Panc1 (cell line): ENCODE results near the gene RNF214. TPM values are rescaled to one million over a fixed set of nuclear protein-coding genes. Genes with fewer than 3 reads are reported as not detected.

Source experiments
- ATAC-seq: fragments of 200-7000 bp; cut with Tn5 transposase; 2 replicates; pipeline ENCODE4 v1.9.1; 2020; ENCODE audit warnings: mild to moderate bottlenecking, moderate library complexity
- BruUV-seq: library from RNA; stranded (reverse); fragments of 400-500 nt; replicated peaks from 2 replicates; lab custom pipeline; 2021; lab: Mats Ljungman, UMichigan
- CTCF ChIA-PET: fragments of 300-600 bp; sonication (Branson Sonifier 250); formaldehyde crosslinking; loops from one replicate; lab custom pipeline; 2022; ENCODE audit warnings: antibody characterized with exemption; lab: Charles Lee
- POLR2A ChIA-PET: fragments of 300-600 bp; sonication (Branson Sonifier 250); formaldehyde crosslinking; loops from one replicate; lab custom pipeline; 2022; ENCODE audit warnings: antibody characterized with exemption; lab: Charles Lee
- DNase-seq: peaks from one replicate; pipeline ENCODE4 v3.0.0-alpha.2; 2010; ENCODE audit warnings: low read depth, low spot score
- H3K27ac ChIP-seq: 2 replicates; pipeline ENCODE4 v1.5.1; 2011; ENCODE audit warnings: mild to moderate bottlenecking, low read length, inconsistent platforms
- H3K27me3 ChIP-seq: fragments of 200-500 bp; sonication (Bioruptor generic); 2 replicates; pipeline ENCODE4 v1.6.0; 2014; ENCODE audit warnings: low read length, inconsistent platforms; ENCODE audit not compliant: control insufficient read depth, insufficient read depth
- H3K36me3 ChIP-seq: fragments of 200-500 bp; sonication (Bioruptor generic); 2 replicates; pipeline ENCODE4 v1.5.1; 2014; ENCODE audit warnings: inconsistent platforms, mild to moderate bottlenecking, low read length, moderate library complexity; ENCODE audit not compliant: control insufficient read depth, insufficient read depth
- H3K4me1 ChIP-seq: 2 replicates; pipeline ENCODE4 v1.5.1; 2011; ENCODE audit warnings: inconsistent platforms, mild to moderate bottlenecking, low read length, moderate library complexity; ENCODE audit not compliant: control insufficient read depth, insufficient read depth
- H3K4me3 ChIP-seq, 2 experiments: 2 replicates each; pipeline ENCODE4 v1.5.1; 2011 to 2012; ENCODE audit warnings: low read depth in 2 of 2, low read length in 2 of 2, mild to moderate bottlenecking in 2 of 2, inconsistent platforms in 1 of 2, moderate library complexity in 1 of 2
- H3K9me3 ChIP-seq: fragments of 200-500 bp; sonication (Bioruptor generic); 2 replicates; pipeline ENCODE4 v1.5.1; 2014; ENCODE audit warnings: low read depth, mild to moderate bottlenecking, inconsistent platforms, low read length, moderate library complexity; ENCODE audit not compliant: control insufficient read depth, insufficient read depth
- POLR2AphosphoS5 ChIP-seq: IDR thresholded peaks from 2 replicates; pipeline ENCODE4 v1.6.1; 2012; ENCODE audit warnings: mild to moderate bottlenecking, low read depth, low read length, moderate library complexity
- SIN3A ChIP-seq: IDR thresholded peaks from 2 replicates; pipeline ENCODE4 v1.6.1; 2012; ENCODE audit warnings: low read depth, mild to moderate bottlenecking, low read length, moderate library complexity, borderline replicate concordance; ENCODE audit not compliant: insufficient read depth
- TCF7L2 ChIP-seq: IDR thresholded peaks from 2 replicates; pipeline ENCODE4 v1.6.1; 2011; ENCODE audit warnings: mild to moderate bottlenecking, low read depth, low read length, inconsistent platforms
- in situ Hi-C: cut with HindIII; loops from 2 replicates; pipeline ENCODE4 v1.10.0; 2016; ENCODE audit warnings: low sequenced_read_pairs, low pct_unique_long_range_greater_than_20kb
- intact Hi-C: fragments of 100-400 bp; cut with micrococcal nuclease; formaldehyde crosslinking; loops from one replicate; pipeline ENCODE4 v1.10.0; 2022; ENCODE audit not compliant: unreplicated experiment
- total RNA-seq: library from RNA; stranded (reverse); gene quantifications from one replicate; pipeline ENCODE4 v1.2.1, GENCODE V29; 2021; ENCODE audit not compliant: unreplicated experiment
- TF ChIP-seq, protein P1 (sequence below): fragments of 450-650 bp; IDR thresholded peaks from 2 replicates; pipeline ENCODE4 v1.5.1; 2017; ENCODE audit warnings: mild to moderate bottlenecking
- TF ChIP-seq, protein P2 (sequence below), 2 experiments: IDR thresholded peaks; 2 replicates each; pipeline ENCODE4 v1.6.1; 2011 to 2012; ENCODE audit warnings: low read depth in 2 of 2, control low read depth in 1 of 2, low read length in 1 of 2, mild to moderate bottlenecking in 1 of 2, moderate library complexity in 1 of 2; ENCODE audit not compliant: insufficient read depth in 1 of 2

The RNF214 gene
- total RNA-seq, 1 experiment from 2014 or later = 39.7 TPM

DNA sequence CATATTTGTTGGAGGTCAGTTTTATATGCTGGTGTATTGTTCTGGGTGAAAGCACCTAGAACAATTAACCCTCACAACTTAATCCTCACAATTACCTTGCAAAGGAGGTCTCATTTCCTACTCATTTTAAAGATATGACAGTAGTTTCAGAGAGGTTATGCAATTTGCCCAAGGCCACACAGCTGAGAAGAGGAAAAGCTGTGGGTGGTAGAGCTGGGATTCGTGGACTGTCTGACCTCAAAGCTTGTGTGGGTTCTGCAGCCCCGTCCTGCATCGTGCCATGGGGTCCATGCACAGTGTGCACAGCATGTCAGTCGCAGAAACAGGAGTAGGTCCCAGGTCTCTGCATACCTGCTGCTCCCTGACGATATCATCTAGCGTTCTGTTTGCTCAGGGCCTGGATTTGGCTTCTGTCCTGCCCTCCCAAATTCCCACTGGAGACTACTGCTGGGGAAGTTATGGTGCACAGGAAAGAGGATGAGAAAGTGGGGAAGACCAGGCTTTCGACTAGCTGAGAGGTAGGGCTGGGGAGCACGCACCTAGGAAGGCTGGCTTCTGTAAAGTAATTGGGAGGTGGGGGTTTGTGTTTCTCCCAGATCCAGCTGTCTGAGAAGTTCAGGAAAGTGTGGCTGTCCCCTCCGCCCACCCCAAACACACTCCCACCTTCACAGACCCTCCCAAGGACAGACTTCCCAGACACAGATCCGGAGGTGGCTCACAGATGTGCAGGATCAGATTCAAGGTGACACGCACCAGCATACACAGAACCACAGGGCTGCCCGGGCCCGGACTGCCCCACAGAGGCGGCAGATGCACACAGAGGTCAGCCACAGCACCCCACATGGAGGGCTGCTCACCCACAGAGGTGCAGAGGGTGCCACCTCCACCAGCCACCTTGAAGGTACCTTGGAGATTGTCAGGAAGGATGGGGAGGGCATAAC lies 81.6 kb downstream of the RNF214 start:
- DNase-seq (no peak), ATAC-seq (no peak)
- BruUV-seq = no TSS peak
- ChIA-PET POLR2A (no interaction called here), CTCF (interaction anchor here (0.5 to 0.6 kb wide), 2 partner anchors 31 to 63 kb away, joined by 3 to 5 read pairs; no protein-coding TSS in a partner anchor)
- Histone ChIP-seq H3K4me3 (no peak overlapping the region), H3K27me3 (no peaks in the 10 kb centered on the region), H3K4me1 (peaks cover 11% of the 10 kb centered on the region), H3K27ac (no peak overlapping the region), H3K9me3 (no peaks in the 10 kb centered on the region), H3K36me3 (no peaks in the 10 kb centered on the region)
- in situ Hi-C loops (no loop called here), intact Hi-C loops (no loop called here)
- TF ChIP-seq, protein P1, sequence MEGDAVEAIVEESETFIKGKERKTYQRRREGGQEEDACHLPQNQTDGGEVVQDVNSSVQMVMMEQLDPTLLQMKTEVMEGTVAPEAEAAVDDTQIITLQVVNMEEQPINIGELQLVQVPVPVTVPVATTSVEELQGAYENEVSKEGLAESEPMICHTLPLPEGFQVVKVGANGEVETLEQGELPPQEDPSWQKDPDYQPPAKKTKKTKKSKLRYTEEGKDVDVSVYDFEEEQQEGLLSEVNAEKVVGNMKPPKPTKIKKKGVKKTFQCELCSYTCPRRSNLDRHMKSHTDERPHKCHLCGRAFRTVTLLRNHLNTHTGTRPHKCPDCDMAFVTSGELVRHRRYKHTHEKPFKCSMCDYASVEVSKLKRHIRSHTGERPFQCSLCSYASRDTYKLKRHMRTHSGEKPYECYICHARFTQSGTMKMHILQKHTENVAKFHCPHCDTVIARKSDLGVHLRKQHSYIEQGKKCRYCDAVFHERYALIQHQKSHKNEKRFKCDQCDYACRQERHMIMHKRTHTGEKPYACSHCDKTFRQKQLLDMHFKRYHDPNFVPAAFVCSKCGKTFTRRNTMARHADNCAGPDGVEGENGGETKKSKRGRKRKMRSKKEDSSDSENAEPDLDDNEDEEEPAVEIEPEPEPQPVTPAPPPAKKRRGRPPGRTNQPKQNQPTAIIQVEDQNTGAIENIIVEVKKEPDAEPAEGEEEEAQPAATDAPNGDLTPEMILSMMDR = no peak
- TF ChIP-seq, protein P2, sequence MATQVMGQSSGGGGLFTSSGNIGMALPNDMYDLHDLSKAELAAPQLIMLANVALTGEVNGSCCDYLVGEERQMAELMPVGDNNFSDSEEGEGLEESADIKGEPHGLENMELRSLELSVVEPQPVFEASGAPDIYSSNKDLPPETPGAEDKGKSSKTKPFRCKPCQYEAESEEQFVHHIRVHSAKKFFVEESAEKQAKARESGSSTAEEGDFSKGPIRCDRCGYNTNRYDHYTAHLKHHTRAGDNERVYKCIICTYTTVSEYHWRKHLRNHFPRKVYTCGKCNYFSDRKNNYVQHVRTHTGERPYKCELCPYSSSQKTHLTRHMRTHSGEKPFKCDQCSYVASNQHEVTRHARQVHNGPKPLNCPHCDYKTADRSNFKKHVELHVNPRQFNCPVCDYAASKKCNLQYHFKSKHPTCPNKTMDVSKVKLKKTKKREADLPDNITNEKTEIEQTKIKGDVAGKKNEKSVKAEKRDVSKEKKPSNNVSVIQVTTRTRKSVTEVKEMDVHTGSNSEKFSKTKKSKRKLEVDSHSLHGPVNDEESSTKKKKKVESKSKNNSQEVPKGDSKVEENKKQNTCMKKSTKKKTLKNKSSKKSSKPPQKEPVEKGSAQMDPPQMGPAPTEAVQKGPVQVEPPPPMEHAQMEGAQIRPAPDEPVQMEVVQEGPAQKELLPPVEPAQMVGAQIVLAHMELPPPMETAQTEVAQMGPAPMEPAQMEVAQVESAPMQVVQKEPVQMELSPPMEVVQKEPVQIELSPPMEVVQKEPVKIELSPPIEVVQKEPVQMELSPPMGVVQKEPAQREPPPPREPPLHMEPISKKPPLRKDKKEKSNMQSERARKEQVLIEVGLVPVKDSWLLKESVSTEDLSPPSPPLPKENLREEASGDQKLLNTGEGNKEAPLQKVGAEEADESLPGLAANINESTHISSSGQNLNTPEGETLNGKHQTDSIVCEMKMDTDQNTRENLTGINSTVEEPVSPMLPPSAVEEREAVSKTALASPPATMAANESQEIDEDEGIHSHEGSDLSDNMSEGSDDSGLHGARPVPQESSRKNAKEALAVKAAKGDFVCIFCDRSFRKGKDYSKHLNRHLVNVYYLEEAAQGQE (IDR thresholded peaks at IDR 0.05; ENCODE audit: insufficient read depth in 1 of 2, low read depth in 2 of 2, low read length in 1 of 2) = no peak
- no peak for TF ChIP-seq SIN3A
- no peak for TF ChIP-seq TCF7L2
- TF ChIP-seq POLR2AphosphoS5 = no peak

DNA sequence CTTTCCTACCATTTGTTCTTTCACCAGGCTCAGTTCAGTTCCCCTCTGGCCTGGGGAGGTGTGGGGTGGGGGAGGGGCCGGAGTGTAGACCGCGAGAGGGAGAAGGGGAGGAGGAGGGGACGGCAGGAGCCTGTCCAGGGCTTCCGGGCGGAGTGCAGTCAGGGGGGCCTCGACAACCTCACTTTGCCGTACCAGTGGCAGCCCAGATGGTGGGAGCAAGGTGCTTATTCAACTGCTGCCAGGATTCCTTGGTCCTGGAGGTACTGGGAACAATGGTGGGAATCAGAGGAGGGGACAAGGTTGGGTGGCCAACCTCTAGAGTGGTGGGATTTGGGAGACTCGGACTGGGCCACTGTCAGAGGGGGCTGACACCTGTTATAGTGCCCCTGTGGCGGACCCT lies 82.4 kb downstream of the RNF214 start:
- TF ChIP-seq, protein P2 (IDR thresholded peaks at IDR 0.05; ENCODE audit: insufficient read depth in 1 of 2, low read depth in 2 of 2, low read length in 1 of 2) = no peak
- TF ChIP-seq, protein P1 = no peak
- TF ChIP-seq SIN3A = no peak
- TF ChIP-seq TCF7L2 = no peak
- in situ Hi-C loops (no loop called here), intact Hi-C loops (loop anchor here (5.0 kb wide), 1 partner anchor 78 kb away; no protein-coding TSS in a partner anchor)
- Histone ChIP-seq H3K27ac (no peak overlapping the region), H3K4me1 (peaks cover 11% of the 10 kb centered on the region), H3K36me3 (no peaks in the 10 kb centered on the region), H3K4me3 (peak overlapping the region; percentile 63 to 81; a peak in 3 of 4 replicates), H3K27me3 (no peaks in the 10 kb centered on the region), H3K9me3 (no peaks in the 10 kb centered on the region)
- ChIA-PET POLR2A (no interaction called here), CTCF (interaction anchor here (0.6 to 0.7 kb wide), 2 partner anchors 32 to 54 kb away, joined by 4 to 5 read pairs; no protein-coding TSS in a partner anchor)
- no TSS peak for BruUV-seq
- DNase-seq (no peak), ATAC-seq (no peak)
